GM10266 (cell line): ENCODE measurements around the gene TTN.

ENCODE experiments used
- DNase-seq: peaks from one replicate; pipeline ENCODE4 v3.0.0; 2012; ENCODE audit errors: extremely low spot score
- CTCF ChIP-seq: IDR thresholded peaks from 2 replicates; pipeline ENCODE4 v1.5.1; 2012; ENCODE audit warnings: mild to moderate bottlenecking, low read depth; ENCODE audit not compliant: control insufficient read depth, insufficient read depth; ENCODE audit errors: missing control alignments

TTN gene

GRCh38 chr2:178512484-178512883 lies 294.7 kb downstream of the TTN start:
- DNase-seq, result no peak
- TF ChIP-seq CTCF, result no peak

- DNase-seq, result no peak
- TF ChIP-seq CTCF, result no peak
Measured at GRCh38 chr2:178510384-178510783, 296.8 kb downstream of the TTN start.

GRCh38 chr2:178508646-178509045 lies 298.6 kb downstream of the TTN start:
- no peak for DNase-seq
- TF ChIP-seq CTCF, result no peak

GRCh38 chr2:178506949-178507348 lies 300.3 kb downstream of the TTN start:
- no peak for TF ChIP-seq CTCF
- no peak for DNase-seq

GRCh38 chr2:178506524-178506923 lies 300.7 kb downstream of the TTN start:
- TF ChIP-seq CTCF, result no peak
- DNase-seq, result no peak

- no peak for DNase-seq
- TF ChIP-seq CTCF, result no peak
Measured at GRCh38 chr2:178506101-178506500, 301.1 kb downstream of the TTN start.

- no peak for TF ChIP-seq CTCF
Measured at GRCh38 chr2:178502751-178503150, 304.5 kb downstream of the TTN start.

More at GRCh38 chr2:178502751-178503150, 304.5 kb downstream of the TTN start:
- no peak for DNase-seq
